Measurements from ENCODE around the gene CAMK1G.

The CAMK1G gene

GRCh38 chr1:209651138-209651587 lies 67.6 kb downstream of the CAMK1G start:
- DNase-seq (ENCODE audit: low read depth): no peak
- TF ChIP-seq CTCF (IDR thresholded peaks at IDR 0.05; ENCODE audit: control insufficient read depth, extremely low read depth, insufficient read depth): no peak
- no peak overlapping the region for H3K4me3 ChIP-seq (ENCODE audit: low read depth, low read length)

GRCh38 chr1:209652121-209652735 lies 68.7 kb downstream of the CAMK1G start, which contains the start of gene LAMB3:
TSS of gene LAMB3 (minus strand) at chr1:209652425. CDS start at chr1:209650944, 1,481 bp downstream.
- no peak for TF ChIP-seq CTCF (IDR thresholded peaks at IDR 0.05; ENCODE audit: control insufficient read depth, extremely low read depth, insufficient read depth)
- H3K4me3 ChIP-seq (ENCODE audit: low read depth, low read length): no peak within 1 kb of the TSS
- no peak for DNase-seq (ENCODE audit: low read depth)

DNA sequence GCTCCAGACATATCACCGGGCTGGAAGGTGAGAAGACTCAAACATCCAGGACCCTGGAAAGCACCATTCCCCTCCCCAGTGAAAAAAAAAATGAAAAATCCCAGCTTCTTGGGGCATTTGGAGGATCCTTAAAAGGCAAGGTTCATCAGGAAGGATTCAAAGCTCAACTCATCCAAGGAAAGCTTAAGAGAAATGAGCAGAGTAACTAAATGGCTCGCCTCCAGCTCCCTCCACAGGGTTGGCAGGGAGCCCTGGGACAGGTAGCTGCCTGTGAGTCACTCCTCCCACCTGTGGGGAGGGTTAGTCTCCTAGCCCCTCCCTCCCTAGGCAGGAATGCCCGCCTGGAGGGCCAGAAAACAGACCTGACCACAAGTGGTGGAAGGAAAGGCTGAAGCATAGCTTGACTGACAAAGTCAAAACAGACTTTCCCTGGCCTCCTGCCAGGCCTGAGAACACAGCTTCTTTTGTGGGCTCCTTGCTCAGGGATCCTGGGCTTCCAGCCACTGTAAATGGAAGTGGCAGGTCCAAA lies 69.4 kb downstream of the CAMK1G start:
- no peak for TF ChIP-seq CTCF (IDR thresholded peaks at IDR 0.05; ENCODE audit: control insufficient read depth, extremely low read depth, insufficient read depth)
- peak; percentile 93 for DNase-seq (ENCODE audit: low read depth)
- no peak overlapping the region for H3K4me3 ChIP-seq (ENCODE audit: low read depth, low read length)

GRCh38 chr1:209653915-209654351 lies 70.4 kb downstream of the CAMK1G start:
- TF ChIP-seq CTCF (IDR thresholded peaks at IDR 0.05; ENCODE audit: control insufficient read depth, extremely low read depth, insufficient read depth): no peak

GRCh38 chr1:209655411-209656231 lies 72.1 kb downstream of the CAMK1G start:
- H3K4me3 ChIP-seq (ENCODE audit: low read depth, low read length): no peak overlapping the region
- TF ChIP-seq CTCF (IDR thresholded peaks at IDR 0.05; ENCODE audit: control insufficient read depth, extremely low read depth, insufficient read depth): no peak
- DNase-seq (ENCODE audit: low read depth): no peak

More at GRCh38 chr1:209653915-209654351, 70.4 kb downstream of the CAMK1G start:
- DNase-seq (ENCODE audit: low read depth): no peak
- H3K4me3 ChIP-seq (ENCODE audit: low read depth, low read length): no peak overlapping the region

DNA sequence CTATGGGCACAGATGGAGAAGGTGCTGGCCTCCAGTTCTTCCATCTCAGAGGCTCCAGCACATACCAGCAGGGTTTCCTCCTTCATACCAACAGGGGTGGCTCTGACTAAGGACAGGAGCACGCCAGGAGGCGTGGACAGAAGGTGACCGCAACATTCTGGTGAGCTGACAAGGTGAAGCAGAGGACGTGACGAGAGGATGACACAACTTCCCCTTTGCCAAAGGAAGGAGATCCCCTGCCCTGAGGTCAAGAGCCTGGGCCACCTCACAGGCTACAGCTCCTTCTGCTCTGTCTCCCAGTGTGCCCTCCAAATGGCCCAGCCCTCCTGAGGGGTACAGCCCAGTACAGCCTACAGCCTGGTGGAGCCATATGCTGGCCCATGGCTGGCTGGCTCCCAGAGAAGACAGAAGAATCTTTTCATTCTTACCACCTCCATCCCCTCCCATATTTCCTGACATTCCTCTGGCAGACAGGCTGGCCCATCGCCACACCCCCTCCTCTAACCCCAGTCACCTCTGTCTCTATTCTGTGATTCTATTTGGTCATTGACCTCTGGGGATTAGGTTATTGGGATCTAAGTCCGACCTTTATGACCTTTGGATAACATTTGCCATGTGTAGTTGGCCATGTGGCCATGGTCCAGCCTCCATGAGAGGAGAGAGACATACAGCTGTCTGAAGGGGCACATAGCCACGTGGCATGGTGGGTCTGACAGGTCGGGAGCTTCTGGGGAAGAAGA lies 73.8 kb downstream of the CAMK1G start:
- no peak overlapping the region for H3K4me3 ChIP-seq (ENCODE audit: low read depth, low read length)
- no peak for TF ChIP-seq CTCF (IDR thresholded peaks at IDR 0.05; ENCODE audit: control insufficient read depth, extremely low read depth, insufficient read depth)
- DNase-seq (ENCODE audit: low read depth): no peak
